Measurements from ENCODE around the gene ATF1.
A peak's percentile ranks its signal among the peaks of the same experiment; 100 is the strongest.
"Not testable (repeated sequence)": the region's sequence is repeated elsewhere in the genome, so short reads cannot be mapped to it uniquely, and the experiment has no call there.

Gene ATF1

DNA sequence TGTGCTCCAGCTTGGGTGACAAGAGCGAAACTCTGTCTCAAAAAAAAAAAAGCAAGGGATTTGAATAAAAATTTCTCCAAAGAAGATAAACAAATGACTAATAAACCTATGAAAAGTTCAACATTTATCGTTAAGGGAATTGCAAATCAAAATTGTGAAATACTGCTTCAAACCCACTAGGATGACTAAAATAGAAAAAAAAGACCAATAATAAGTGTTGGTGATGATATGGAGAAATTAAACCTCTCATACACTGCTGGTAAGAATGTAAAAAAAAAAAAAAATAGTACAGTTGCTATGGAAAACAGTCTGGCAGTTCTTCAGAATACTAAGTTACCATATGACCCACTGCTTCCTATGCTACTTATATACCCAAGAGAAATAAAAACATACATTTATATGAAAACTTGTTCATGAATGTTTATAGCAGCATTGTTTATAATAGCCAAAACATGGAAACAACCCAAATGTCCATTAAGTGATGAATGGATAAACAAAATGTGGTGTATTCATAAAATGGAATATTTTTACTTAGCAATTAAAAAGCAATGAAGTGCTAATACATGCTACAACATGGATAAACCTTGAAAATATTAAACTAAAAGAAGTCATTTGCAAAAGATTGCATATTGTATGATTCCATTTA, 39.5 kb downstream of the ATF1 start:
- no peak for DNase-seq (ENCODE audit: low spot score)

DNA sequence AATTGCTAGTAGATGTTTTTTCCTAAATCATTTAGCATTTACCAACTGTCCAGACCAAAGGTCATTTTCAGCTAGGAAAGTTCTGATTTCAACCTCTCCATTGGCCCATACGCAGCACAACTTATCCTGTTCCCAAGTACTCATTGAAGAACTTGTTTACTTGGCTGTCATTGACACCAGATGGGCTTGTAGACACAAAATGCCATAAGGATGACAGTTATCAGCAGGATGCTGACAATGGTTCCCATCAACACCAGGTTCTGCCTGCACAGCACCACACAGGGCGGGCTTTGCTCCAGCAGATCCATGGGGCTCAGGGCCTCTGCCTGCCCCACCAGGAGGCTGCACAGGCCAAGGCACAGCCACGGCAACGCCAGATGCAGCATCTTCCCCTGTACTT, 42.3 kb downstream of the ATF1 start:
- DNase-seq (ENCODE audit: low spot score): no peak

DNA sequence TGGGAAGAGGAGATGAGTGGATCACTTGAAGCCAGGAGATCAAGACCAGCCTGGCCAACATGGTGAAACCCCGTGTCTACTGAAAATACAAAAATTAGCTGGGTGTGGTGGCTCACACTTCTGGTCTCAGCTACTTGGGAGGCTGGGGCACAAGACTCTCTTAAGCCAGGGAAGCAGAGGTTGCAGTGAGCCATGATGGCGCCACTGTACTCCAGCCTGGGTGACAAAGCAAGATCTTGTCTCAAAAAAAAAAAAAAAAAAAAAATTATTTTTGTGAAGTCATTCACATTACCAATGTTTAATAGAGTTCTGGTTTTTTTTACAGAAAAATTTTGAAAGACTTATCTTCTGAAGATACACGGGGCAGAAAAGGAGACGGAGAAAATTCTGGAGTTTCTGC, 45.2 kb downstream of the ATF1 start:
- not testable (repeated sequence) for DNase-seq (ENCODE audit: low spot score)

DNA sequence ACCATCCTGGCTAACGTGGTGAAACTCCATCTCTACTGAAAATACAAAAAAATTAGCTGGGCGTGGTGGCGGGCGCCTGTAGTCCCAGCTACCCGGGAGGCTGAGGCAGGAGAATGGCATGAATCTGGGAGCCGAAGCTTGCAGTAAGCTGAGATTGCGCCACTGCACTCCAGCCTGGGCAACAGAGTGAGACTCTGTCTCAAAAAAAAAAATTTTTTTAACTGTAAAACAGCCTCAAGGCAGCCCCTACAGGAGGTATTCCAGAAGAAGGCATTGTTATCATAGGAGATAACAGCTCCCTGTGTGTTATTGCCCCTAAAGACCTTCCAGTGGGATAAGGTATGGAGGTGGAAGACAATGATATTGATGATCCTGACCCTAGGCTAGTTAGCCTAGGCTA, 51.0 kb downstream of the ATF1 start:
- DNase-seq (ENCODE audit: low spot score): not testable (repeated sequence)

DNA sequence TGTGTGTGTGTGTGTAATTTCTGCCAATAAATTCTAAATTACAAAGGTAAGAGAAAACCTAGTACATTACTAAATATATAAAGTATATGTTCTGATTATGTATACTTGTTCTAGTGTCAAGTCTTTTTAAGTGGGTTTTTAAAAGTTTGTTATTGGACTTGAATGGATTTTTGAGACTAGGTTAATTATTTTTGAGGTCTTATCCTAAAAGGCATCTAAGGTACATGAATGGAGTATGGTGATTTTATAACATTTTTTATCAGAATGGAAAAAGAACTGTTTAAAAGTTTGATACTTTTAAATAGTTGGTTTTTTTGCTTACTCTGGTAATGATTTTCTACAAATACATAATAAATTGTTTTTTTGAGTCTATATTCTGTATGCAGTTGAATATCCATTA, 56.3 kb downstream of the ATF1 start:
- DNase-seq (ENCODE audit: low spot score): no peak

DNA sequence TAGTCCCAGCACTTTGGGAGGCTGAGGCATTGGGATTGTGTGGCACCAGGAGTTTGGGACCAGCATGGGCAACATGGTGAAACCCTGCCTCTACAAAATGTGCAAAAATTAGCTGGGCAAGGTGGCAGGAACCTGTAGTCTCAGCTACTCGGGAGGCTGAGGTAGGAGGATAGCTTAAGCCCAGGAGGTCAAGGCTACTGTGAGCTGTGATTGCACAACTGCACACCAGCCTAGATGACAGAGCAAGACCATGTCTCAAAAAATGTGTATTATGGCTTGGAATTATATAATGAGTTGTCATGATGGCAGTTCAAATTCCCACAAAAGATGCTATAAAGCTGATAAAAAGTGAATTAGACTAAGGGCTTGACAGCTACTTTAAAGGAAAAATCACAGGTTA, 58.2 kb downstream of the ATF1 start:
- DNase-seq (ENCODE audit: low spot score): no peak

DNA sequence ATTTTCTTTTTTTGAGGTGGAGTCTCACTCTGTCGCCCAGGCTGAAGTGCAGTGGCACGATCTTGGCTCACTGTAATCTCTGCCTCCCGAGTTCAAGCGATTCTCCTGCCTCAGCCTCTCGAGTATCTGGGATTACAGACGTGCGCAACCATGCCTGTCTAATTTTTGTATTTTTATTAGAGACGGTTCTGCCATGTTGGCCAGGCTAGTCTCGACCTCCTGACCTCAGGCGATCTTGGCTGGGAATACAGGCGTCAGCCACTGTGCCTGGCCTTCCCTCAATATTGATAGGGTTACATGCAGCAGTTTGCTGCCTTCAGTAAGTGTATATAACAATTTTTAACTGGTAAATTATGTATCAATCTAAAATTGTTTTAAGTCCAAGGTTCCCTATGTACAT, 59.8 kb downstream of the ATF1 start:
- not testable (repeated sequence) for DNase-seq (ENCODE audit: low spot score)

DNA sequence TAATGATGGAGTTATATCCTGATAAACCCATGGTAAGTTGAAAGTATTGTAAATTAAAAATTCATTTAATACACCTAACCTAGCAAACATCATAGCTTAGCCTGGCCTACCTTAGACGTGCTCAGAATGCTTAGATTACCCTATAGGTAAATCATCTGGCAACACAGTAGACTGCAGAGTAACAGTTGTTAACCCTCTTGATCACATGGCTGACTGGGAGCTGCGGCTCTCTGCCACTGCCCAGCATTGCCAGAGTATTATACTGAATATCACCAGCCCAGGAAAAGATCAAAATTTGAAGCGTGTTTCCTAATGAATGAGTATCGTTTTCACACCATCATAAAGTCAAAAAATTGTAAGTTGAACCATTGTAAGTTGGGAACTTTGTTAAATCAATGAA, 61.0 kb downstream of the ATF1 start:
- no peak for DNase-seq (ENCODE audit: low spot score)

DNA sequence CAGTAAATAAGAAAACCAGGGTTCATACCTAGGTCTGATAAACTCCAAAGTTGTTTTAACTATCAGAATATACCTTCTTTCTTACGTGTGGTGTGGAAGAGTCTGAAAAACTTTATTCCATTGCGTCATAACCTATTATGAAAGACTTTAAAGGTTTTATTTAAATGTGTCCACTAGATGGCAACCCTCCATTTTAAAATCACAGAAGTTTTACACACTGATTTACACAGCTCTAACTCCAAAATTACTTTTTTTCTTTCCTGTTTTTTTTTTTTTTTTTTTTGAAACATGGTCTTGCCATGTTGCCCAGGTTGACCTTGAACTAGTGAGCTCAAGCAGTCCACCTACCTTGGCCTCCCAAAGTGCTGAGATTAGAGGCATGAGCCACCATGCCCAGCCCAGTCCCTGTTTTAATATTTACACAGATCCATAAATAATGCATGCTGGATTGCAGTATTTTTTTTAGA, 61.5 kb downstream of the ATF1 start:
- DNase-seq (ENCODE audit: low spot score): no peak

DNA sequence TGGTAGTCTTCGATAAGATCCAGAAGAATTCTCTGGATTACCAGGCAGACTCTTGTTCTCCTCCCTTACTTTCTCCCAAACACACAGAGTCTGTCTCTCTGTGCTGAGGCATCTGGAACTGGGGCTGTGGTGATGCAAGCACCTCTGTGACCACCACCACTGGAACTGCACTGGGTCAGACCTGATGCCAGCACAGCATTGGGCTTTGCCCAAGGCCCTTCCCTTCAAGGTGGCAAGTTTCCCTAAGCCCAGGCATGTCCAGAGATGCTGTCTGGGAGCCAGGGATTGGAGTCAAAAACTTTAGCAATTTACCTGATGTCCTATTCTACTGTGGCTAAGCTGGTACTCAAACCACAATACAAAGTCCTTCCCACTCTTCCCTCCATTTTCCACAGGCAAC, 64.2 kb downstream of the ATF1 start:
- no peak for DNase-seq (ENCODE audit: low spot score)

DNA sequence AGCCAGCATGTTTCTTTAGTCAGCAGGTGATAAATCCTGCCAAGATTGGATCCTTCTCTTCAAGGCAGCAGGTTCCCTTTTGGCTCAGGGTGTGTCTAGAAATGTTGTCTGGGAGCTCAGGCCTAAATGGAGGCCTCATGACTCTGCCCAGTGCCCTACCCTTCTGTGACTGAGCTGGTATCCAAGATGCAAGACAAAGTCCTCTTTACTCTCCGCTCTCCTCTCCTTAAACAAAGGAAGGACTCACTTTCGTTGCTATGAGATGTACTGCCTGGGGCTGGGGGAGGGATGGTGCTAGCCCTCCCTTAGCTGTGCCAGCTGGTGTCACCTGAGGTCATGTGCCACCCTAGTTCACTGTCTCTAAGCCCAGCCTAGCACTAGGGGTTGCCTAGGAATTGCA, 65.0 kb downstream of the ATF1 start:
- no peak for DNase-seq (ENCODE audit: low spot score)

DNA sequence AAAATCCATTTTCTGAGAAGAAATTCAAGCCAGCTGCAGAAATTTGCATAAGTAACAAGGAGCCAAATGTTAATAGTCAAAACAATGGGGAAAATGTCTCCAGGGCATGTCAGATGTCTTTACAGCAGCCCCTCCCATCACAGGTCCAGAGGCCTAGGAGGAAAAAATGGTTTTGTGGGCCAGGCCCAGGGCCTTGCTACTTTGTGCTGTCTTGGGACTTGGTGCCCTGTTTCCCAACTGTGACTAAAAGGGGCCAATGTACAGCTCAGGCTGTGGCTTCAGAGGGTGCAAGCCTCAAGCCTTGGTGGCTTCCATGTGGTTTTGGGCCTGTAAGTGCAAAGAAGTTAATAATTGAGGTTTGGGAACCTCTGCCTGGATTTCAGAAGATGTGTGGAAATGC, 69.9 kb downstream of the ATF1 start:
- DNase-seq (ENCODE audit: low spot score): not testable (repeated sequence)

DNA sequence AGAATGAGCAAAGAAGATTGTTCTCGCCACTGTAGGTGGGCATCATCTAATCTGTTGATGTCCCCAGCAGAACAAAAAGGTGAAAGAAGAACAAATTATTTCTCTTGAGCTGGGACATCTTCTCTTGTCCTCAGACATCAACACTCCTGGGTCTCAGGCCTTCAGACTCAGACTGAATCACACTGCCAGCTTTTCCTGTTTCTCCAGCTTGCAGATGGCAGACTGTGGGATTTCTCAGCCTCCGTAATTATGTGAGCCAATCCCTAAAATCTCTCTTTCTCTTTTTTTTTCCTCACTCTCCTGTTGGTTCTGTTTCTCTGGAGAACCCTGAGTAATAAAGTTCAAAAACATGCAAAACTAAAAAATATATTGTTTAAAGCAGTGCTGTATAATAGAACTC, 75.1 kb downstream of the ATF1 start:
- DNase-seq (ENCODE audit: low spot score): no peak

DNA sequence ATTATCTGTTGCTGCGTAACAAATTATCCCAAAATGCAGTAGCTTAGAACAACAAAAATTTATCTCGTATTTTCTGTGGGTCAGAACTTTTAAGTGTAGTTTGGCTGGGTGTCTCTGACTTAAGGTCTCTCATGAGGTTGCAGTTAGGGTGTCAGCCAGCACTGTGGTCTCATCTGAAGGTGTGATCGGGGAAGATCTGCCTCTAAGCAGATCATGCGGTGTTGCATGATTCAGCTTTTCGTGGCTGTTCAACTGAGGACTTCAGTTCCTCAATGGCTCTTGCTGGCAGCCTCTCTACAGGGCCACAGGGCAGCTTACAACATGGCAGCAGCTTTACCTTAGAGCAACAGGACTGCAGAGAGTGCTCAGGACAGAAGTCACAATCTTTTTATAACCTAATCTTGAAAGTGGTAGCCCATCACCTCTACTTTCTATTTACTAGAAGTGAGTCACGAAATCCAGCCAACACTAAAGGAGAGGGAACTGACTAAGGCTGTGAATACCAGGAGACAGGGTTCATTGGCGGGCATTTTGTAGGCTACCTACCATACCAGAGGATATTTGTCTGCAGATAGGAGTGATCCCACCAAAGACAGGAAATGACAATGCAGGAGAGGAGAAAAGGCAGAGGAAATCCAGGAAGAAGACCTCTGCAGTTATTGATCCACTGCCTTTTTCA, 77.0 kb downstream of the ATF1 start:
- no peak for DNase-seq (ENCODE audit: low spot score)

DNA sequence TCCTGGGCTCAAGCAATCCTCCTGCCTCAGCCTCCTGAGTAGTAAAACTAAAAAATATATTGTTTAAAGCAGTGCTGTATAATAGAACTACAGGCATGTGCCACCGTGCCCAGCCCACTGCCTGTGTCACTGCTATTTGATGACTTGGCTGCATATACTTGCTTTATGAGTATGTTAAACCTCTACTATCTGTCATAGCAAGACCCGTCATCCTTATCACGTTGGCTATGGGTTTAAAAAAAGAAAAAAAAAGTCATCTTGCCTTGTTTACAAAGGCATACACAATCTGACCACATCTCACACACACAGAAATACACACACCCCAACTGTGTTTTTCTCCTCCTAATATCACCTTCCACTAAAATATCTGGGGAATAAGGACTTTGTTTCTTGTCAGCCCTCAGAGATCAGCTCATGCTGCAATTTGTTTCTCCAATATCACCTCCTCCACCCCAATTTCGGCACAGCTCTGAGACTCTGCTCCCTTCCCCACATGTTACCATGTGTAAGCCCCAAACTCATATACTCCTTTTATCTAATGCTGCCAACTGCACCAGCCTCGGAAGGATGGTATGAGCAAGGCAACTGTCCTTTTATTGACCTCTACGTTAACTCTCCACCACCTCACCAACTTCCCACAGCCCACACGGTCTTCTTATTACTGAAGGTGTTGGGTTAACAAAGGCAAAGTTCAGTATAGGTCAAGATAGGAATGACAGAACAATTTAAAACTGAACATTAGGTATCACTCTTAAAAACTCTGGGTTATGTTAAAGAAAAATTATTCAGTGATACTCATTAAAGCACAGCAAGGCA, 78.0 kb downstream of the ATF1 start:
- no peak for DNase-seq (ENCODE audit: low spot score)

DNA sequence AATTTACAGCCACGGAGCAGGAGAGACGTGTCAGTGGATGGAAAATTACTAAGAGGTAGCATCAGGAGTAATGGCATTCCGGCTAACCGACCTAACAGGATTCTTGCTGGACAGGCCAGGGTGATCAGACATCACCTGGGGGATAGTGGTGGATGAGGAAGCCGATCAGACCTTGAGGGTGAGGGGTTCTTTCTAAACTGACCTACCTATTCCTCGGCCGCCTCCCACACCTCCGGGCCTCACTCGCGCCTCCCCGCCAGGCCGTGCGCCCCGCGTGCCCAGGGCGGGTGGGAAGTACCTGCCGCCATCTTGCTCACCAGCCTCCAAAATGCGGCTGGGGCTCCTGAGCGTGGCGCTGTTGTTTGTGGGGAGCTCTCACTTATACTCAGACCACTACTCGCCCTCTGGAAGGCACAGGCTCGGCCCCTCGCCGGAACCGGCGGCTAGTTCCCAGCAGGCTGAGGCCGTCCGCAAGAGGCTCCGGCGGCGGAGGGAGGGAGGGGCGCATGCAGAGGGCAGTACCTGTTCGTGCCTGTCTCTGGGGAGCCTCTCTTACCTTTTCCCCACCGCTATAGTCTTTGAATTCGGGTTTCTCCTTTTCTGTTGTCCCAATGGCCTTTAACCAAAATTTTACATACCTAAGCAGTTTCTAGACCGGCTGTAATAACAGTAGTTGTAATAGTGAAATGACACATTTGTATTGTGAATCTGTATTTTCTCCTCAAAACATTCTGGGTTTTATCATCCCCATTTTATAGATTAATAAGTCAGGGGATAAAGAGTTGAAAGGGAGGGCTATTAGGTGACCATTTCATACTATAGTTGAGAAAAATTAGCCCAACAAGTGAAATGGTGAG, 79.0 kb downstream of the ATF1 start, which contains the start of gene TMPRSS12:
Gene TMPRSS12 (plus strand): TSS at position 290 of the 857 bp plus-strand sequence. CDS start 39 bp downstream, at position 329.
- DNase-seq (ENCODE audit: low spot score): no peak

DNA sequence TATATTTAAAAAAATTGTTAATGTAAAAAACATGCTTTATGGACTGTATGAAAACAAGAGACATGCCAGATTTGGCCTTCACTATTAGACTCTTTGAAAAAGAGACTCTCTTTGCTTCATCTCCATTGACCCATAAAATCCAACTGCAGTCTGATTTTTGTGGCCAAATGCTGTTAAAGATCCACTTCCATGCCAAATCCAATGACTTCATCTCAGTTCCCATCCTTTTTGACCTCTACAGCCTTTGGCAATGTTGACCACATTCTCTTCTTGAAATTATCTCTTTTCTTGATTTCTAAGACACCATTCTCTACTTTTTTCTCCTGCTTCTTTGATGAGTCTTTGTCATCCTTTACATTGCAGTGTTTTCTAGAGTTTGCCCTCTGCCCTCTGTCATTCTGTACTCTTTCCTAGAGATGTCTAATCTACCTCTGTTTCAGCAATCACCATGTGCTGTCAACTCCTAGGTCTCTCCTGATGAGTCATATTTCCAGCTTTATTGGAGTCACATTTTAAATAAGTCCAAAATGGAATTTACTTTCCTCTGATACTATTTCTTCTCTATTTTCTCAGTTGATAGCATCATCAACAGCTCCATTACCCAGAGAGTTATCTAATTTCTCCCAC, 81.2 kb downstream of the ATF1 start:
- peak; percentile 11 for DNase-seq (ENCODE audit: low spot score)

DNA sequence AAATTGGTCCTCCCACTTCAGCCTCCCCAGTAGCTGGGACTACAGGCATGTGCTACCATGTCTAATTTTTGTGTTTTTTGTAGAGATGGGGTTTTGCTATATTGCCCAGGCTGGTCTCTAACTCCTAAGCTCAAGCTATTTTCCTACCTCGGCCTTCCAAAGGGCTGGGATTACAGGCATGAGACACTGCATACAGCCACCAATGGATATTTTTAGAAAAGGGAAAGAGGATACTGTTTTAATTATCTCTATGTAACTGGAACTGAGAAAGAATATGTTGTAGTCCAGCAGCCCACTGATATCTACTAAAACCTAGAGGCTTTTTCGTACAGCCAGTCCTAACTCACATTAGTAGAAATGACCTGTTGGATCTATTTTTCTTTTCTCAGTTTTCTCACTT, 85.1 kb downstream of the ATF1 start:
- no peak for DNase-seq (ENCODE audit: low spot score)

DNA sequence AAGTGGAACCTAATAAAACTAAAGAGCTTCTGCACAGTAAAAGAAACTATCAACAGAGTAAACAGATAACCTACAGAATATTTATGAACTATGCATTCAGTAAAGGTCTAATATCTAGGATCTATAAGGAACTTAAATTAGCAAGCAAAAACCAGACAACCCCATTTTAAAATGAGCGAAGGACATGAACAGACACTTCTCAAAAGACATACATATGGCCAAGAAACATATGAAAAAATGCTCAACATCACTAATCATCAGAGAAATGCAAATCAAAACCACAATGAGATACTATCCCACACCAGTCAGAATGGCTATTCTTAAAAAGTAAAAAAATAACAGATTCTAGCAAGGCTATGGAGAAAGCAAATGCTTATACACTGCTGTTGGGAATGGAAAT, 91.3 kb downstream of the ATF1 start:
- not testable (repeated sequence) for DNase-seq (ENCODE audit: low spot score)

DNA sequence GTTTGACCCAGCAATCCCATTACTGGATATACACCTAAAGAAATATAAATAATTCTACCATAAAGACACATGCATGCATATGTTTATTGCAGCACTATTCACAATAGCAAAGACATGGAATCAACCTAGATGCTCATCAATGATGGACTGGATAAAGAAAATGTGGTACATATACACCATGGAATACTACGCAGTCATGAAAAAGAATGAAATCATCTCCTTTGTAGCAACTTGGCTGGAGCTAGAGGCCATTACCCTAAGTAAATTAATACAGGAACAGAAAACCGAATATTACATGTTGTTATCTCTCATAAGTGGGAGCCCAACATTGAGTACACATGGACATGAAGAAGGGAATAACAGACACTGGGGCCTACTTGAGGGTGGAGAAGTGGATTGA, 91.8 kb downstream of the ATF1 start:
- DNase-seq (ENCODE audit: low spot score): not testable (repeated sequence)

DNA sequence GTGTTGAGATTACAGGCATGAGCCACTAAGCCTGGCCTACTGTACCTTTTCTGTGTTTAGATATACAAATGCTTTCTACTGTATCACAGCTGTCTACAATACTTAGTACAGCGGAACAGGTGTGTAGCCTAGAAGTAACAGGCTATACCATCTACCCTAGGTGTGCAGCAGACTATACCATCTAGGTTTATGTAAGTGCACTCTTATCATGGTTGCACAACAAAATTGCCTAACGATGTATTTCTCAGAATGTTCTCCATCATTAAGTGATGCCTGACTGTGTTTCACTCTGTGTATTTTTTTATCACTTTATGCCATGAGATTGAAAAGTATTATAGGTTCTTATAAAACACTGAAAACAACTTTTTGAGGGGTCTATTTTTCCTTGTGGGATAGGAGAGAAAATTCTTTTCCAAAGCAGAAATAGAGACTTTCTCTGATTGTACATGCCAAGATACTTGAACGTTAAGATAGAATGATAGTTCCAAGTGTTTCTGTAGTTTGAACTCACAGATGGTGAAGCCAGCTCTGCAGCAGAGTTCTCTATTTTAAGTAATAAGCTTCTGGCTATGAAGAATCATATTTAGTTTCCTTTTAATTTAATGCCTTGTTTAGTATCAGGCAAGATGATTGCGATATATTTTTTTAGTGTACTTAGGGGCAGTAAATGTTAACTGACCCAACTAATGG, 95.9 kb downstream of the ATF1 start:
- DNase-seq (ENCODE audit: low spot score): no peak

All from hepatic stellate cell (primary cell).